ENCODE results near the gene SEMA3F. TPM values are rescaled to one million over a fixed set of nuclear protein-coding genes. Genes with fewer than 3 reads are reported as not detected.

Gene SEMA3F
- total RNA-seq (2021; fragmentation: NEBNext Ultra II Directional; extraction: Animal tissue kit (Norgen Biotek cat#: 25700)) = 10 to 100 TPM; 20.5 to 35.6 (median 22.8) TPM
- long read RNA-seq = 0 reads

GRCh38 chr3:50154840-50155490, at the start of gene SEMA3F:
Gene SEMA3F, plus strand, starts transcription at chr3:50155324. Its CDS starts 4,299 bp downstream, at chr3:50159623.
- H3K4me3 Mint-ChIP-seq = peak within 1 kb of the TSS; percentile 88
- H3K9me3 Mint-ChIP-seq = no peaks in the 10 kb centered on the region
- DNase-seq = peak; percentile 45
- TF ChIP-seq, protein P1, sequence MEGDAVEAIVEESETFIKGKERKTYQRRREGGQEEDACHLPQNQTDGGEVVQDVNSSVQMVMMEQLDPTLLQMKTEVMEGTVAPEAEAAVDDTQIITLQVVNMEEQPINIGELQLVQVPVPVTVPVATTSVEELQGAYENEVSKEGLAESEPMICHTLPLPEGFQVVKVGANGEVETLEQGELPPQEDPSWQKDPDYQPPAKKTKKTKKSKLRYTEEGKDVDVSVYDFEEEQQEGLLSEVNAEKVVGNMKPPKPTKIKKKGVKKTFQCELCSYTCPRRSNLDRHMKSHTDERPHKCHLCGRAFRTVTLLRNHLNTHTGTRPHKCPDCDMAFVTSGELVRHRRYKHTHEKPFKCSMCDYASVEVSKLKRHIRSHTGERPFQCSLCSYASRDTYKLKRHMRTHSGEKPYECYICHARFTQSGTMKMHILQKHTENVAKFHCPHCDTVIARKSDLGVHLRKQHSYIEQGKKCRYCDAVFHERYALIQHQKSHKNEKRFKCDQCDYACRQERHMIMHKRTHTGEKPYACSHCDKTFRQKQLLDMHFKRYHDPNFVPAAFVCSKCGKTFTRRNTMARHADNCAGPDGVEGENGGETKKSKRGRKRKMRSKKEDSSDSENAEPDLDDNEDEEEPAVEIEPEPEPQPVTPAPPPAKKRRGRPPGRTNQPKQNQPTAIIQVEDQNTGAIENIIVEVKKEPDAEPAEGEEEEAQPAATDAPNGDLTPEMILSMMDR (IDR thresholded peaks at IDR 0.05) = no peak
- H3K4me1 Mint-ChIP-seq (ENCODE audit: low read depth) = peaks cover 41% of the 10 kb centered on the region
- peak within 1 kb of the TSS; percentile 67; the same call in 1 of the 2 replicates for H3K27ac Mint-ChIP-seq
- H3K36me3 Mint-ChIP-seq (ENCODE audit: low read depth) = no peaks in the 10 kb centered on the region
- peaks cover 6% of the 10 kb centered on the region for H3K27me3 Mint-ChIP-seq (ENCODE audit: insufficient read depth)

DNA sequence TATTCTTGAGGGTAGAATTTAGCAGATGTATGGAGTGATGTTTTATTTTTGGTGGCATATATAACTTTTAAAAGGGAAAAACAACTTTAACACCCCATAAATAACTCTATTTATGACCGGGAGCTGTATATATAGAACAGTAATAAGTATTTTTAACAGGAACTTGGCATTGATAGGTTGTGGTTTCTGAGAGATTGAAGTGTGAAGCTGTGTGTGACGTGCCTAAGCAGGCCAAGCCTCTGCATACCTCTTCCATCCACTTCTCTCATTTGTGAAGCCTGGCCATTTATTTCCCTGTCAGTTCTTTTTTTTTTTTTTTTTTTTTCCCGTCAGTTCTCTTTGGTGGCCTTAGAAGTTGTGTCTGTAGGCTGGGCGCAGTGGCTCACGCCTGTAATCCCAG, 43.4 kb upstream of the SEMA3F start:
- Mint-ChIP-seq H3K9me3 (no peaks in the 10 kb centered on the region), H3K4me3 (no peak overlapping the region), H3K27me3 (ENCODE audit: insufficient read depth) (peaks cover 8% of the 10 kb centered on the region), H3K36me3 (ENCODE audit: low read depth) (peaks cover 55% of the 10 kb centered on the region), H3K27ac (peak overlapping the region; percentile 13; the same call in 1 of the 2 replicates), H3K4me1 (ENCODE audit: low read depth) (no peaks in the 10 kb centered on the region)
- TF ChIP-seq, protein P1 (IDR thresholded peaks at IDR 0.05) = no peak
- no peak for DNase-seq

GRCh38 chr3:50112462-50112861, 42.7 kb upstream of the SEMA3F start:
- Mint-ChIP-seq H3K36me3 (ENCODE audit: low read depth) (peaks cover 53% of the 10 kb centered on the region), H3K27me3 (ENCODE audit: insufficient read depth) (peaks cover 8% of the 10 kb centered on the region), H3K9me3 (no peaks in the 10 kb centered on the region), H3K4me3 (no peak overlapping the region), H3K27ac (no peak overlapping the region), H3K4me1 (ENCODE audit: low read depth) (no peaks in the 10 kb centered on the region)
- TF ChIP-seq, protein P1 (IDR thresholded peaks at IDR 0.05) = no peak
- DNase-seq = no peak

DNA sequence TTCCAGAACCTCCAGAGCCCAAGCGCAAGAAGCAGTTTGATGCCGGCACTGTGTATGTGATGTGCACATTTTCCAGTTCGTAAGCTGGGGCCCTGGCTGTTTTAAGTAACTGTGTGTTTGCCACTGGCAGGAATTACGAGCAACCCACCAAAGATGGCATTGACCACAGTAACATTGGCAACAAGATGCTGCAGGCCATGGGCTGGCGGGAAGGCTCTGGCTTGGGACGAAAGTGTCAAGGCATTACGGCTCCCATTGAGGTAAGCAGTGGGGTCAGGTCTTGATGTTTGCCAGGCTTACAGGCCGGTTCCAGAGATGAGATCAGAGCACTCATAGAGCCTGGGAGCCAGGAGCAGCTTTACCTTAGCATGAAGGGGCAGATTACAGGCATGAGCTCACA, 38.0 kb upstream of the SEMA3F start:
- H3K4me1 Mint-ChIP-seq (ENCODE audit: low read depth) = peaks cover 5% of the 10 kb centered on the region; the same call in 1 of the 2 replicates
- peaks cover 11% of the 10 kb centered on the region for H3K27me3 Mint-ChIP-seq (ENCODE audit: insufficient read depth)
- H3K27ac Mint-ChIP-seq = no peak overlapping the region
- no peak for DNase-seq
- H3K4me3 Mint-ChIP-seq = no peak overlapping the region
- no peaks in the 10 kb centered on the region for H3K9me3 Mint-ChIP-seq
- H3K36me3 Mint-ChIP-seq (ENCODE audit: low read depth) = peaks cover 43% of the 10 kb centered on the region
- TF ChIP-seq, protein P1 (IDR thresholded peaks at IDR 0.05) = no peak

DNA sequence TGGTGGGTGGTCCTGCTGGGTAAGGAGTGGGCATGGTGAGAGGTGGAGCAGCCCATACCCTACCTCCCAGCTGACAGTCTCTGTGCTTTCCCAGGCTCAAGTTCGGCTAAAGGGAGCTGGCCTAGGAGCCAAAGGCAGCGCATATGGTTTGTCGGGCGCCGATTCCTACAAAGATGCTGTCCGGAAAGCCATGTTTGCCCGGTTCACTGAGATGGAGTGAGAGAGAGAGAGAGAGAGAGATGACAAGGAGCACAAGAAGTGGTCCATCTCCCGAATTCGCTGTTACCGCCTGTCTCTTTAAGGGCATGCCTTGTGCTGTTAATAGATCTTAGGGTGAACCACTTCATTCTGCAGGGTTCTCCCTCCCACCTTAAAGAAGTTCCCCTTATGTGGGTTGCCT, 36.9 kb upstream of the SEMA3F start:
- no peaks in the 10 kb centered on the region for H3K9me3 Mint-ChIP-seq
- TF ChIP-seq, protein P1 (IDR thresholded peaks at IDR 0.05) = no peak
- H3K27me3 Mint-ChIP-seq (ENCODE audit: insufficient read depth) = peaks cover 13% of the 10 kb centered on the region
- H3K36me3 Mint-ChIP-seq (ENCODE audit: low read depth) = peaks cover 41% of the 10 kb centered on the region
- no peak overlapping the region for H3K27ac Mint-ChIP-seq
- no peak for DNase-seq
- H3K4me3 Mint-ChIP-seq = no peak overlapping the region; the same call in 1 of the 2 replicates
- H3K4me1 Mint-ChIP-seq (ENCODE audit: low read depth) = peaks cover 8% of the 10 kb centered on the region; the same call in 1 of the 2 replicates

Data from HFFc6 (cell line).